ENCODE results near the gene RABIF. TPM values are rescaled to one million over a fixed set of nuclear protein-coding genes. Genes with fewer than 3 reads are reported as not detected.

RABIF gene
- total and polyA plus RNA-seq, 2 donors, result 7.7 to 9.4 TPM

DNA sequence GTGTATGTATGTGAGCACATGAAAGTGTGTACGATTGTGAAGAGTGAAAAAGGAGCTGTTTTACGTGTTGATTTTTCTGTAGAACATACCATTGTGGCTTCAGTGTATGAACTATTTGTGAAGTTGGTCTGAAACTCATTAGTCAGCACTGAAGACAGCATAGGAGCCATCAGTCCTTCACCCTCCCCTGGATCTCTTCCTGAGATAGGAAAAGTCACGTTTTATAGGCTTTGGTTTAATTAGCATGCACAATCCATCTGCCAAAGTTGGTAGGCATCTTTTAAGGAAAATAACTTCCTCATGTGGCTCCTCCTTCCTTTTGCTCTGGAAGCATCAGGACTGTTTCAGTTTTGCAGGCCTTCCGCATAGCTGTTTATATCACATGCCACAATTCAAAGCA, 1.4 kb upstream of the RABIF start:
- no peaks in the 10 kb centered on the region for H3K27me3 ChIP-seq (ENCODE audit: control insufficient read depth in 2 of 2, insufficient read depth in 1 of 2, low read length in 1 of 2)
- no peaks in the 10 kb centered on the region for H3K9me3 ChIP-seq (ENCODE audit: control insufficient read depth in 2 of 2, insufficient read depth in 1 of 2, low read length in 1 of 2)
- no peak overlapping the region for H3K27ac ChIP-seq (ENCODE audit: low read depth in 1 of 2, low read length in 1 of 2)
- no peak overlapping the region for H3K4me3 ChIP-seq (ENCODE audit: low read length in 2 of 2)
- WGBS, result 97% methylated on average over 4 of the region's 4 CpGs
- DNase-seq (ENCODE audit: low read depth in 6 of 9, low spot score in 9 of 9), result no peak
- peaks cover 26 to 37% of the 10 kb centered on the region in 2 donors for H3K36me3 ChIP-seq (ENCODE audit: control insufficient read depth in 2 of 2, insufficient read depth in 2 of 2, low read length in 1 of 2)
- H3K4me1 ChIP-seq (ENCODE audit: control insufficient read depth in 2 of 2, insufficient read depth in 2 of 2, low read length in 2 of 2), result peaks cover 5 to 6% of the 10 kb centered on the region in 2 donors

DNA sequence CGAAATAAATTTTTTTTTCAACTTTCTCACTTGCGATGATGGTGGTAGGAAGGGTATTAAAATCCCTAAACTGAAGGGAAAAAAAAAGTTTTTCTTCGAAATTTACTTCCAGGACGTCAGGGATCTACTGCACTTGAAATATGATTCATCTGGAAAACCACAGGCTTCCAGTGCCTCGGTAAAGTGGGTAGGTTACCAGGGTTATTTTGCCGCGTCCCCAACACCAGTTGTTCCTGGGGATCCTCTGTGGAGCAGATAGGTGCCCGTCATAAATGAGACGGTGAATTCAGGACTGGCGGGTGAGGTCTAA, 773 bp downstream of the RABIF start:
- peaks cover 6 to 8% of the 10 kb centered on the region in 2 donors for H3K4me1 ChIP-seq (ENCODE audit: control insufficient read depth in 2 of 2, insufficient read depth in 2 of 2, low read length in 2 of 2)
- H3K4me3 ChIP-seq (ENCODE audit: low read length in 2 of 2), result peak overlapping the region; percentile 86 to 93
- H3K36me3 ChIP-seq (ENCODE audit: control insufficient read depth in 2 of 2, insufficient read depth in 2 of 2, low read length in 1 of 2), result peaks cover 12 to 27% of the 10 kb centered on the region in 2 donors
- no peaks in the 10 kb centered on the region for H3K9me3 ChIP-seq (ENCODE audit: control insufficient read depth in 2 of 2, insufficient read depth in 1 of 2, low read length in 1 of 2)
- WGBS, result 2% methylated on average over 10 of the region's 10 CpGs
- H3K27me3 ChIP-seq (ENCODE audit: control insufficient read depth in 2 of 2, insufficient read depth in 1 of 2, low read length in 1 of 2), result no peaks in the 10 kb centered on the region
- no peak for DNase-seq (ENCODE audit: low read depth in 6 of 9, low spot score in 9 of 9)
- peak overlapping the region; percentile 97 to 99 for H3K27ac ChIP-seq (ENCODE audit: low read depth in 1 of 2, low read length in 1 of 2)

DNA sequence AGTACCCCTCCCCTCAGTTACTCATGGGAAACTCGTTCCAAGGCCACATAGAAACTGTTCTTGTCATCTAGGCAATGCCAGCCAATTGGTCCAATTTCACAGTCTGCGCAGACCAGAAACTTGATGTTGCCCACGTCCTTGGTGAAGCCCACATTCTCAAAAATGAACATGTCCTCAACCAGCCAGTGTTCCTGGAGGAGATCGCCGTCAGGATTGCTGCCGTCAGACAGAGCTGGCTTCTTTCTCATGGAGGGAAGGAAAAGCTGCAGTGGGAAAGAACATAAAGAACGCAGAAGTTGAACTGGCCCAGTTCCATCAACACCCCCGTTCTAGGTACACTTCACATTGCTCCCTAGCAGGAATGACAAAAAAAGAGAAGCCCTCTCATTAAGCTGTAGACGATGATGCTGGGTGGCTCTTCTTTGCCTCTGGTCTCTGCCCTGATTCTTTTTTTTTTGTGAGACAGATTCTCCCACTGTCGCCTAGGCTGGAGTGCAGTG, 7.9 kb downstream of the RABIF start:
- Histone ChIP-seq H3K27ac (ENCODE audit: low read depth in 1 of 2, low read length in 1 of 2) (no peak overlapping the region), H3K27me3 (ENCODE audit: control insufficient read depth in 2 of 2, insufficient read depth in 1 of 2, low read length in 1 of 2) (no peaks in the 10 kb centered on the region), H3K4me3 (ENCODE audit: low read length in 2 of 2) (no peak overlapping the region), H3K4me1 (ENCODE audit: control insufficient read depth in 2 of 2, insufficient read depth in 2 of 2, low read length in 2 of 2) (peaks cover 0 to 12% of the 10 kb centered on the region in 2 donors), H3K36me3 (ENCODE audit: control insufficient read depth in 2 of 2, insufficient read depth in 2 of 2, low read length in 1 of 2) (peaks cover 18% of the 10 kb centered on the region in 2 donors), H3K9me3 (ENCODE audit: control insufficient read depth in 2 of 2, insufficient read depth in 1 of 2, low read length in 1 of 2) (no peaks in the 10 kb centered on the region)
- DNase-seq (ENCODE audit: low read depth in 6 of 9, low spot score in 9 of 9), result peak in 1 of 9 donors; percentile 12
- 95% methylated on average over 10 of the region's 10 CpGs for WGBS

DNA sequence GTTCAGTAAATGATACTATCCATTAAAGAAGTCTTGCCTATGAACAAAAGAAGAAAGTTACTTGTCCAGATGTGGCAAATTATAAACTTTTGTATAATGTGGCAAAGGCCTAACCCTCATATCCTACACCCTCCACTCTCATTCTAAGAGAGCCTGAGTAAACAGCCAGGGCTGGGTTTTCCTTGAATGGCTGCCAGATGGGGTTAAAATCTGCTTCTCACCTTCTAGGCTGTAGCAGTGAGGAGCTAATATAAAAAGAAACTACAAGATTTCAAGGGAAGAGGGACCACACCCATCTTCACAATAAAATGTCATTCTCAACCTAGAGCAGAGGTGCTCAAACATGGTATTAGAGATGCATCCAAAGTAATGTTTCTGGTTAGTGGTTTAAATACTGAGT, 8.9 kb downstream of the RABIF start:
- H3K27ac ChIP-seq (ENCODE audit: low read depth in 1 of 2, low read length in 1 of 2), result no peak overlapping the region
- peaks cover 0 to 9% of the 10 kb centered on the region in 2 donors for H3K4me1 ChIP-seq (ENCODE audit: control insufficient read depth in 2 of 2, insufficient read depth in 2 of 2, low read length in 2 of 2)
- no peaks in the 10 kb centered on the region for H3K9me3 ChIP-seq (ENCODE audit: control insufficient read depth in 2 of 2, insufficient read depth in 1 of 2, low read length in 1 of 2)
- no peak for DNase-seq (ENCODE audit: low read depth in 6 of 9, low spot score in 9 of 9)
- H3K4me3 ChIP-seq (ENCODE audit: low read length in 2 of 2), result no peak overlapping the region
- peaks cover 15 to 18% of the 10 kb centered on the region in 2 donors for H3K36me3 ChIP-seq (ENCODE audit: control insufficient read depth in 2 of 2, insufficient read depth in 2 of 2, low read length in 1 of 2)
- no peaks in the 10 kb centered on the region for H3K27me3 ChIP-seq (ENCODE audit: control insufficient read depth in 2 of 2, insufficient read depth in 1 of 2, low read length in 1 of 2)

DNA sequence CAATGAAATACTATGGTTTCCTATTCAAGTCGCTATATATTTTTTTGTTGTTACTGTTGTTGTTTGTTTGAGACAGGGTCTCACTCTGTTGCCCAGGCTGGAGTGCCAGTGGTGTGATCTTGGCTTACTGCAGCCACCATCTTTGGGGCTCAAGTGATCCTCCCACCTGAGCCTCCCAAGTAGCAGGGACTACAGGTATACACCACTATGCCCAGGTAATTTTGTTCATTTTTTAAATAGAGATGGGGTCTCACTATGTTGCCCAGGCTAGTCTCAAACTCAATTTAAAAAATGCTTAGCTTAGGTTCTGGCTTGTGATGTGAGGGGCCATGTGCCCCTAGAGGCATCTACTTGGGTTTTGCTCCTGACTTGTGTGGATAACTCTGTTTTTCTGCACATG, 9.8 kb downstream of the RABIF start:
- 99% methylated on average over 1 of the region's 1 CpG for WGBS
- no peak for DNase-seq (ENCODE audit: low read depth in 6 of 9, low spot score in 9 of 9)
- H3K4me3 ChIP-seq (ENCODE audit: low read length in 2 of 2), result no peak overlapping the region
- H3K36me3 ChIP-seq (ENCODE audit: control insufficient read depth in 2 of 2, insufficient read depth in 2 of 2, low read length in 1 of 2), result peaks cover 13 to 18% of the 10 kb centered on the region in 2 donors
- H3K4me1 ChIP-seq (ENCODE audit: control insufficient read depth in 2 of 2, insufficient read depth in 2 of 2, low read length in 2 of 2), result peaks cover 0 to 9% of the 10 kb centered on the region in 2 donors
- no peak overlapping the region for H3K27ac ChIP-seq (ENCODE audit: low read depth in 1 of 2, low read length in 1 of 2)
- no peaks in the 10 kb centered on the region for H3K27me3 ChIP-seq (ENCODE audit: control insufficient read depth in 2 of 2, insufficient read depth in 1 of 2, low read length in 1 of 2)
- no peaks in the 10 kb centered on the region for H3K9me3 ChIP-seq (ENCODE audit: control insufficient read depth in 2 of 2, insufficient read depth in 1 of 2, low read length in 1 of 2)

- no peaks in the 10 kb centered on the region for H3K27me3 ChIP-seq (ENCODE audit: control insufficient read depth in 2 of 2, insufficient read depth in 1 of 2, low read length in 1 of 2)
- no peak overlapping the region for H3K4me3 ChIP-seq (ENCODE audit: low read length in 2 of 2)
- no peaks in the 10 kb centered on the region for H3K4me1 ChIP-seq (ENCODE audit: control insufficient read depth in 2 of 2, insufficient read depth in 2 of 2, low read length in 2 of 2)
- DNase-seq (ENCODE audit: low read depth in 6 of 9, low spot score in 9 of 9), result no peak
- no peaks in the 10 kb centered on the region for H3K36me3 ChIP-seq (ENCODE audit: control insufficient read depth in 2 of 2, insufficient read depth in 2 of 2, low read length in 1 of 2)
- whole genome bisulfite sequencing, result 97% methylated on average over 4 of the region's 4 CpGs
- H3K9me3 ChIP-seq (ENCODE audit: control insufficient read depth in 2 of 2, insufficient read depth in 1 of 2, low read length in 1 of 2), result no peaks in the 10 kb centered on the region
- H3K27ac ChIP-seq (ENCODE audit: low read depth in 1 of 2, low read length in 1 of 2), result no peak overlapping the region
These were observed 15.9 kb downstream of the RABIF start for GRCh38 chr1:202873026-202873425.

GRCh38 chr1:202871367-202871766, 17.6 kb downstream of the RABIF start:
- no peaks in the 10 kb centered on the region for H3K9me3 ChIP-seq (ENCODE audit: control insufficient read depth in 2 of 2, insufficient read depth in 1 of 2, low read length in 1 of 2)
- no peak for DNase-seq (ENCODE audit: low read depth in 6 of 9, low spot score in 9 of 9)
- no peak overlapping the region for H3K27ac ChIP-seq (ENCODE audit: low read depth in 1 of 2, low read length in 1 of 2)
- WGBS, result 95% methylated on average over 4 of the region's 4 CpGs
- no peaks in the 10 kb centered on the region for H3K36me3 ChIP-seq (ENCODE audit: control insufficient read depth in 2 of 2, insufficient read depth in 2 of 2, low read length in 1 of 2)
- no peaks in the 10 kb centered on the region for H3K4me1 ChIP-seq (ENCODE audit: control insufficient read depth in 2 of 2, insufficient read depth in 2 of 2, low read length in 2 of 2)
- no peak overlapping the region for H3K4me3 ChIP-seq (ENCODE audit: low read length in 2 of 2)
- no peaks in the 10 kb centered on the region for H3K27me3 ChIP-seq (ENCODE audit: control insufficient read depth in 2 of 2, insufficient read depth in 1 of 2, low read length in 1 of 2)

DNA sequence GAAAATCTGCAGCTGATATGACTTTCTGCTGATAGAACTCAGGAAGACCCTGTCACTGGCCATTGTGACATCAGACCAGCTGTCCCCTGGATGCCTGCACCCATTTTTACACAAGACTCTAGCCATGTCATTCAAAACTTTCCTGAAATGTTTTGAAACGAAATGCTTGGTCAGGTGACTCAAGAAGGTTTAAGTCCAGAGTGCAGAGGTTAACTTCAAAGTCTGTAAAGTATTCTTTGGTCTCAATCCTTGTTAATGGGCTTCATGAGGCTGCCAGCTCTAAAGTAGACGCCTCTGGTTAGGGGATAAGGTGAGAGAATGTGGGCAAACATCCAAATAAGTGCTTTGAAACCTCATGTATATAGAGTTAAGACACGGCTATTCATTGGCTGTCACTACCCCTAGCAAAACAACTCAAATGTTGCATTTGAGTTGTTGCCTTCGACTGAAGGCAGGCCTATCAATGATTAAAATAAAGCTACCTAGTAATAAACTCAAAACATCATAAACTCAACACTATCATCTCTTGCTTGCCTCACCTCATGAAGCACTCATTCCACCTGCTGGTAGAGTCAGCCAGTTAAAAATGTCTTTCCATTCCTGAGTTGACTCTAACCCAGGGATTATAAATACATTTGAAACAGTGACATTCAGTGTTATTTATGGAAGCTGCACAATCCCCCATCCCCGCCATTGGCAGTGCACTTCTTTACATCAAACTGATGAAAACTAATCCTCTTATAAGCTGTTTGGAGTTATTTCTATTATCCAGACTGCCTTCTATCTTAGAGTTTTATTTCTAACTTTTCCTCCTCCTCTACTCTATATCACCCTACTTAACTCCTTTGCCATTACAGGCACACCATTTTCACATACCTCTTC, 26.0 kb downstream of the RABIF start:
- DNase-seq (ENCODE audit: low read depth in 6 of 9, low spot score in 9 of 9), result no peak
- Histone ChIP-seq H3K4me3 (ENCODE audit: low read length in 2 of 2) (no peak overlapping the region), H3K9me3 (ENCODE audit: control insufficient read depth in 2 of 2, insufficient read depth in 1 of 2, low read length in 1 of 2) (no peaks in the 10 kb centered on the region), H3K27ac (ENCODE audit: low read depth in 1 of 2, low read length in 1 of 2) (no peak overlapping the region), H3K4me1 (ENCODE audit: control insufficient read depth in 2 of 2, insufficient read depth in 2 of 2, low read length in 2 of 2) (peaks cover 4 to 16% of the 10 kb centered on the region in 2 donors), H3K36me3 (ENCODE audit: control insufficient read depth in 2 of 2, insufficient read depth in 2 of 2, low read length in 1 of 2) (no peaks in the 10 kb centered on the region), H3K27me3 (ENCODE audit: control insufficient read depth in 2 of 2, insufficient read depth in 1 of 2, low read length in 1 of 2) (peaks cover 20 to 56% of the 10 kb centered on the region in 2 donors)
- 90% methylated on average over 5 of the region's 5 CpGs for WGBS

GRCh38 chr1:202861420-202862132, 27.4 kb downstream of the RABIF start:
- H3K36me3 ChIP-seq (ENCODE audit: control insufficient read depth in 2 of 2, insufficient read depth in 2 of 2, low read length in 1 of 2), result no peaks in the 10 kb centered on the region
- peak overlapping the region; percentile 53 to 56 for H3K4me3 ChIP-seq (ENCODE audit: low read length in 2 of 2)
- DNase-seq (ENCODE audit: low read depth in 6 of 9, low spot score in 9 of 9), result peak in 2 of 9 donors; percentile 25 to 44
- 2% methylated on average over 44 of the region's 44 CpGs for WGBS
- H3K27me3 ChIP-seq (ENCODE audit: control insufficient read depth in 2 of 2, insufficient read depth in 1 of 2, low read length in 1 of 2), result peaks cover 20 to 56% of the 10 kb centered on the region in 2 donors
- no peaks in the 10 kb centered on the region for H3K9me3 ChIP-seq (ENCODE audit: control insufficient read depth in 2 of 2, insufficient read depth in 1 of 2, low read length in 1 of 2)
- H3K4me1 ChIP-seq (ENCODE audit: control insufficient read depth in 2 of 2, insufficient read depth in 2 of 2, low read length in 2 of 2), result peaks cover 4 to 16% of the 10 kb centered on the region in 2 donors
- no peak overlapping the region for H3K27ac ChIP-seq (ENCODE audit: low read depth in 1 of 2, low read length in 1 of 2)

Measured in thymus (tissue), 11 donors.